ENCODE data around the gene LTBP3.

- TF ChIP-seq EP300 (IDR thresholded peaks at IDR 0.05; ENCODE audit: borderline replicate concordance in 1 of 2, low read depth in 1 of 2, low read length in 1 of 2) (no peak; a peak in 1 of 4 replicates), CTCF (IDR thresholded peaks at IDR 0.05) (no peak), MAX (IDR thresholded peaks at IDR 0.05; ENCODE audit: low read depth) (no peak), EZH2phosphoT487 (IDR thresholded peaks at IDR 0.05; ENCODE audit: borderline replicate concordance, low read depth) (no peak), SMC3 (IDR thresholded peaks at IDR 0.05; ENCODE audit: low read depth, low read length) (no peak), POLR2AphosphoS5 (IDR thresholded peaks at IDR 0.05; ENCODE audit: low read depth, low read length) (no peak), REST (IDR thresholded peaks at IDR 0.05; ENCODE audit: low read depth, low read length) (no peak), RXRA (IDR thresholded peaks at IDR 0.05; ENCODE audit: borderline replicate concordance, low read depth) (peak; percentile 97; the same call in 1 of the 2 replicates), JUND (IDR thresholded peaks at IDR 0.05) (no peak; the same call in 1 of the 2 replicates), USF2 (IDR thresholded peaks at IDR 0.05; ENCODE audit: borderline replicate concordance, low read depth, low read length) (no peak), RFX5 (IDR thresholded peaks at IDR 0.05; ENCODE audit: low read length) (no peak), IRF3 (IDR thresholded peaks at IDR 0.05; ENCODE audit: low read depth, low read length) (no peak), FOXM1 (IDR thresholded peaks at IDR 0.05; ENCODE audit: low read depth) (no peak)
These were observed 2.6 kb upstream of the LTBP3 start for GRCh38 chr11:65560555-65561418.
